Measurements from ENCODE around the gene NPAS3.

DNA sequence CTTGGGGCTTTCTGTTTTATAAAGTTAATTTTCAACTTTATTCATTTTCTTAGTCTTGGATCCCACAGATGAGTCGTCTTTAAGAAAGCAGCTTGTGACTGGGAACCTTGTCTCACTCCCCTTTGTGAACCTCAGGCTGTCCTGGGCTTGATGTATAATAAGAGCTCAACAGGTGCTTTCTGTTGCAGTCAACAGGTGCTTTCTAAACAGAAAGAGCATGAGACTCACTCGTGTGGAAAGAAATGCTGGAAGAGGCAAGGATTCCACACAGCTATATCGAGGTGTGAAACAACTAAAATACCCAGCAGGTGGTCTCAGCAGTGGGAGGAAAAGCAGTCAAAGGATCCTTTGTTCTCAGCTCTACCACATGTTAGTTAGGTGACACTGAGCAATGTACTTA lies 613.3 kb downstream of the NPAS3 start:
- TF ChIP-seq, protein P1, sequence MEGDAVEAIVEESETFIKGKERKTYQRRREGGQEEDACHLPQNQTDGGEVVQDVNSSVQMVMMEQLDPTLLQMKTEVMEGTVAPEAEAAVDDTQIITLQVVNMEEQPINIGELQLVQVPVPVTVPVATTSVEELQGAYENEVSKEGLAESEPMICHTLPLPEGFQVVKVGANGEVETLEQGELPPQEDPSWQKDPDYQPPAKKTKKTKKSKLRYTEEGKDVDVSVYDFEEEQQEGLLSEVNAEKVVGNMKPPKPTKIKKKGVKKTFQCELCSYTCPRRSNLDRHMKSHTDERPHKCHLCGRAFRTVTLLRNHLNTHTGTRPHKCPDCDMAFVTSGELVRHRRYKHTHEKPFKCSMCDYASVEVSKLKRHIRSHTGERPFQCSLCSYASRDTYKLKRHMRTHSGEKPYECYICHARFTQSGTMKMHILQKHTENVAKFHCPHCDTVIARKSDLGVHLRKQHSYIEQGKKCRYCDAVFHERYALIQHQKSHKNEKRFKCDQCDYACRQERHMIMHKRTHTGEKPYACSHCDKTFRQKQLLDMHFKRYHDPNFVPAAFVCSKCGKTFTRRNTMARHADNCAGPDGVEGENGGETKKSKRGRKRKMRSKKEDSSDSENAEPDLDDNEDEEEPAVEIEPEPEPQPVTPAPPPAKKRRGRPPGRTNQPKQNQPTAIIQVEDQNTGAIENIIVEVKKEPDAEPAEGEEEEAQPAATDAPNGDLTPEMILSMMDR (IDR thresholded peaks at IDR 0.05; ENCODE audit: insufficient read depth, low read length) = no peak
- no peak for TF ChIP-seq POLR2AphosphoS5 (IDR thresholded peaks at IDR 0.05; ENCODE audit: low read depth)
- TF ChIP-seq, protein P2, sequence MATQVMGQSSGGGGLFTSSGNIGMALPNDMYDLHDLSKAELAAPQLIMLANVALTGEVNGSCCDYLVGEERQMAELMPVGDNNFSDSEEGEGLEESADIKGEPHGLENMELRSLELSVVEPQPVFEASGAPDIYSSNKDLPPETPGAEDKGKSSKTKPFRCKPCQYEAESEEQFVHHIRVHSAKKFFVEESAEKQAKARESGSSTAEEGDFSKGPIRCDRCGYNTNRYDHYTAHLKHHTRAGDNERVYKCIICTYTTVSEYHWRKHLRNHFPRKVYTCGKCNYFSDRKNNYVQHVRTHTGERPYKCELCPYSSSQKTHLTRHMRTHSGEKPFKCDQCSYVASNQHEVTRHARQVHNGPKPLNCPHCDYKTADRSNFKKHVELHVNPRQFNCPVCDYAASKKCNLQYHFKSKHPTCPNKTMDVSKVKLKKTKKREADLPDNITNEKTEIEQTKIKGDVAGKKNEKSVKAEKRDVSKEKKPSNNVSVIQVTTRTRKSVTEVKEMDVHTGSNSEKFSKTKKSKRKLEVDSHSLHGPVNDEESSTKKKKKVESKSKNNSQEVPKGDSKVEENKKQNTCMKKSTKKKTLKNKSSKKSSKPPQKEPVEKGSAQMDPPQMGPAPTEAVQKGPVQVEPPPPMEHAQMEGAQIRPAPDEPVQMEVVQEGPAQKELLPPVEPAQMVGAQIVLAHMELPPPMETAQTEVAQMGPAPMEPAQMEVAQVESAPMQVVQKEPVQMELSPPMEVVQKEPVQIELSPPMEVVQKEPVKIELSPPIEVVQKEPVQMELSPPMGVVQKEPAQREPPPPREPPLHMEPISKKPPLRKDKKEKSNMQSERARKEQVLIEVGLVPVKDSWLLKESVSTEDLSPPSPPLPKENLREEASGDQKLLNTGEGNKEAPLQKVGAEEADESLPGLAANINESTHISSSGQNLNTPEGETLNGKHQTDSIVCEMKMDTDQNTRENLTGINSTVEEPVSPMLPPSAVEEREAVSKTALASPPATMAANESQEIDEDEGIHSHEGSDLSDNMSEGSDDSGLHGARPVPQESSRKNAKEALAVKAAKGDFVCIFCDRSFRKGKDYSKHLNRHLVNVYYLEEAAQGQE (IDR thresholded peaks at IDR 0.05; ENCODE audit: insufficient replicate concordance, low read depth) = no peak
- TF ChIP-seq SPI1 (IDR thresholded peaks at IDR 0.05; ENCODE audit: borderline replicate concordance, low read depth) = no peak

Data from HL-60 (cell line).